GM21390 (cell line): ENCODE results near the gene MPPED2.

Experiments
- ATAC-seq: cut with Tn5 transposase; IDR thresholded peaks from one replicate; pipeline ENCODE4 v1.9.1; 2021; ENCODE audit not compliant: unreplicated experiment

The MPPED2 gene

GRCh38 chr11:30455025-30455424 is 131.1 kb downstream of the MPPED2 start:
- no peak for ATAC-seq

GRCh38 chr11:30454541-30454940 is 131.6 kb downstream of the MPPED2 start:
- ATAC-seq: no peak

DNA sequence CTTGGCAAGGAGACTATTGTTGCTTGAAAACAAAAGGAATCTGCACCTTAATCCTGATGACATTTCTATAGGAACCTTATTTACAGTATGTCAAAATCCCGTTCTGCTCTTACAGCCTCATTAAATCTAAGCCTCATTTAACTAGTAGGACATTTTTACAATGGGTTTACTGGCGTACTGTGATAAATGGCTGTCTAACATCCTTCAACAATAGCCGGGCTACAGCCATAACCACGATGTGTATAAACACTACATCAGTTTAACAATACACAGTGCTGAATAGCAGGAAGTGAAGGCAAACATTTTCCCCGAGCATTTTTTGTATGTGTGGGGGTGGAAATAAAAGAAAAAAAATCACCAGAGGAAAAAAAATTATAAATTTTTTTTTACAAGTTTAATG is 132.0 kb downstream of the MPPED2 start:
- no peak for ATAC-seq

GRCh38 chr11:30453705-30454104 is 132.4 kb downstream of the MPPED2 start:
- no peak for ATAC-seq

DNA sequence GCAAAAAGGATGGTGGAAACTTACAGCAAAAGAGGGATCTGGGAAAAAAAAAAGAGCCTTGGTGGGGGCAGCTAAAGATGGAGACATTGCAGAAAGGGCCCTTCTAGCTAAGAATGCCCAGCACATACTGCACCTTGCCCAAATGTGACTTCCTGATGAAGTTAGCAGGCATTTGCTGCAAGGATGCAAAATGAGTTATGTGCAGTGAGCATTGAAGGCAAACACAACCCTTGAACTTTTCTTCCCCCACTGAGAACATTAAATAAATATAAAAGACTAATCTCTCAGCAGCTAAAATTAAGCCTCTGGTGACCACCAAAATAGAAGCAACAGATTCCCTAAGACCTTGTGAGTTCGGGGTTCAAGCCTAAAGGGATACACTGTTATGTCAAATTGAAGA is 133.3 kb downstream of the MPPED2 start:
- no peak for ATAC-seq

- ATAC-seq: no peak
Measured at GRCh38 chr11:30452114-30452513, 134.0 kb downstream of the MPPED2 start.

- no peak for ATAC-seq
Measured at GRCh38 chr11:30451626-30452025, 134.5 kb downstream of the MPPED2 start.

GRCh38 chr11:30451167-30451566 is 135.0 kb downstream of the MPPED2 start:
- no peak for ATAC-seq

DNA sequence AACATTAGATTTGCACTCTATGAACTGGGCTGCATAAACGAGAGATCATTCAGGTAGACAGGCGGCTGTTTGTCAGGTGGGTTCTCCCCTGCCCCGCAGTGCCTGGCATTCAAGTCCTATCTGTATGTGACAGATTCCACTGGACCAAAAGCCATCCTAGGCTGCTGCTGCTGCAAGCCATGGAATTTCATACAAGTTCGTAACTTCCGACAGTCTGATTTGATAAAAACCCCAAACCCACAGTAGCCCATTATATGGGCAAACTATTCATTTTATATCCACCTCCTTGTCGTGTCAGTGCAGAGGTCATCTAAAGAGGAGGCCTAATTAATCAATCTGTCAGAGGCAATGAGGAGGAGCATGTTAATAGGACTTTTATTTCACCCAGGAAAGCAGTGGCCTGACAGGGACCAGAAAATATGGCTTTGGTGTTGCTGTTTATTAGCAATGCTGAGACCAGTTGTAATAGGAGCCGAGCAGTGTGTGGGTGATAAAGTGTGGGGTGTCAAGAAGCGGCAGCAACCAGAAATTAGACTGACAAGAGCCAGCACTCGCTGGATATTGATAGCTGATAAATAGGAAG is 139.0 kb downstream of the MPPED2 start:
- no peak for ATAC-seq

DNA sequence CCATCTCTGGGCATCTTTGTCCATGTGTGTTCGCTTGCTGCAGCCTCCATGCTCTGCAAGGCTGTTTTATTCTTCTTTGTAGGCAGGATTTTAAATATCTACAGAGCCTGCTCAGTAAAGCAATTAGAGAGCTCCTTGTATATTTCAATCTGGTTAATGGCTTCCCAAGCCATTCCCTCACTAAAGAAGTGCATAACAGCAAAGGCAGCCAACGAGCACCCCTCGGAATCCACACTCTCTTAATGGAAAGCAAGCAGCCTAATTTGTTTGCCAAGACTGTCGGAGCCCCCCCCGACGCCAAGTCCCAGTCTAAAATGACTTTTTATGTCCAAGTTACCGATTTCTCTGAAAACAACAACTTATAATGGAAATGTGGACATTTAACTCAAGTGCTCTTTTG is 139.6 kb downstream of the MPPED2 start:
- no peak for ATAC-seq

DNA sequence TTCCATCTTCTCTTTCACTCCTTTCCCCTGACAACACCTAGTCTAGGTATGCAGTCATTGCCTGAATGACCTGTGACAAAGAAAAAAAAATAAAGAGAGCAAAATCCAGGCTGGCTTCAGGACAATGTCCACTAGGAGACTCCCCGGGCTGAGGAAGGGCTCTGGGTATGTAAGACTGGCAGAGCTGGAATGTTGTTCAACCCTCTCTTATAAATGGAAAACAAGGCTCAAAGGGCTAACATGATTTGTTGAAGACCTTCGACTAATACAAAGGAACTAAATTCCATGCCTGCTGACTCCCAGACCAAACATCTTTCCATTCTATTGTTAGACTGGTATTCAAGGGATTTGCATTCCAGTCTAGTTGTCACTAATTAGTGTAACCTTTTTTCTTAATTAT is 141.1 kb downstream of the MPPED2 start:
- ATAC-seq: no peak

GRCh38 chr11:30440510-30440909 is 145.6 kb downstream of the MPPED2 start:
- no peak for ATAC-seq

DNA sequence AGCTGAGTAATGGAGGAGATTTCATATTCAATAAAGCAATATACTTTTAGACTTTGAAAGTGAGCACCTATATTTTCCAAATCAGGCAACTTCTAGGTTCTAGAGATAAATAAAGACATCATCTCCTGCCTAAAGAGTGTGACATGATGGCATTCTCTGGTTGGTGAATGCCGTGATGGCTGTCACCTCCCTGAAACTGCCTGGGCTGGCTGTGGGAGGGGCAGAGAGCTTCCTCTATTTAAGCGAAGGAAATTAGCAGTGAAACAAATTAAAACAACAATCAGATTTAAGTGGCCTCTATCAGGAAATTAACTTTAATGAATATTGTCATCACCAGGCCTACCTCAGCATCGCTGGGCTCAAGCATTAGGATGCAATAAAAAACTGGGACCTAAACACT is 149.4 kb downstream of the MPPED2 start:
- ATAC-seq: no peak

- no peak for ATAC-seq
Measured at GRCh38 chr11:30435488-30435887, 150.7 kb downstream of the MPPED2 start.

DNA sequence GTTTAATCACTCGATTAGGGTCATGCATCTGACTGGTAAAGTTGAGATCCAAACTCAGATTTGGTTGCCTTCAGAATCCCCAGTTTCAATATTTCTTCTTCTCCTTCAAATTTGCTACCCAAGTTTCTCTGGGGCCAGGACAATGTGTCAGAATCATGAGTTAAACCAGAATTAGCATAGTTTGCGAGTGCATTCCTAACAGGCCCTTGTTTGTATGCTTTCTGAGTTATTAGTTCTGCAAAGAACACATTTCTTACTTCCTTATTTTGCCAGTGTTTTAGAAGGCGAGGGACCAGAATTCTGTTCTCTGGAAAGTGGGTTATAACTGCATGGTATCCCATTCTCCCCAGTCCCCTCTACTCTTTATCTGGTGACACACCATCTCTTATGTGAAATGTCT is 151.3 kb downstream of the MPPED2 start:
- ATAC-seq: no peak

DNA sequence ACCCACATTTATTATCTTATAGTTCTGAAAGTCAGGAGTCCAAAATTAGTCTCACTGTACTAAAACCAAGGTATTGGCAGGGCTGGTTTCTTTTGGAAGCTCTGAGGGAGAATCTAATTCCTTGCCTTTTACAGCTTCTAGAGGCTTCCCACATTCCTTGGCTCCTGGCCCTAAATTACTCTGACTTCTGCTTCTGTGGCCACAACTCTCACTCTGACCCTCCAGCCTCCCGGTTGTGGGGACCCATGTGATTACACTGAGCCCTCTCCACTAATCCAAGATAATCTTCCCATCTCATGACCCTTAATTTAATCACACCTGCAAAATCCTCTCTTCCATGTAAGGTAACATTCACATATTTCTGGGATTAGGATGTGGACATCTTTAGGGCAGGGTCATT is 152.3 kb downstream of the MPPED2 start:
- no peak for ATAC-seq

DNA sequence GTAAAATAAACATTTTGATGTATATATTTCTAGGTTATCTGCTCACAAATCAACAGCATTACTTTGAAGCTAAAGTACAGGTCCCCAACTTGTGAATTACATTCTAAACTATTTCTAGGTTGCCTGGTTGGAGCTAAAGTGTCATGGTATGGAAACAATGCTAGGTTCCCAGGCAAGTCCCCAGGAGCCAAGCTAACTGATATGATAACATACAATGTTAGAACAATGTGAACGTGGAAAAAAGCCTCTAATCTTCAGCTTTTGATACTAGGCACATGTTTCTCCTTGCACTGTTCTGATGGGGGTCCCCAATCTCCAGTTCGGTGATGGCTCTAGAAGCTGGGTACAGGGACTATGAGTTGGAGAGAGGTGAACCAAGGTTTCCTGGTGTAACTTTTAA is 153.4 kb downstream of the MPPED2 start:
- ATAC-seq: no peak

GRCh38 chr11:30432178-30432577 is 154.0 kb downstream of the MPPED2 start:
- no peak for ATAC-seq

- ATAC-seq: no peak
Measured at GRCh38 chr11:30431127-30431814, 154.9 kb downstream of the MPPED2 start.

DNA sequence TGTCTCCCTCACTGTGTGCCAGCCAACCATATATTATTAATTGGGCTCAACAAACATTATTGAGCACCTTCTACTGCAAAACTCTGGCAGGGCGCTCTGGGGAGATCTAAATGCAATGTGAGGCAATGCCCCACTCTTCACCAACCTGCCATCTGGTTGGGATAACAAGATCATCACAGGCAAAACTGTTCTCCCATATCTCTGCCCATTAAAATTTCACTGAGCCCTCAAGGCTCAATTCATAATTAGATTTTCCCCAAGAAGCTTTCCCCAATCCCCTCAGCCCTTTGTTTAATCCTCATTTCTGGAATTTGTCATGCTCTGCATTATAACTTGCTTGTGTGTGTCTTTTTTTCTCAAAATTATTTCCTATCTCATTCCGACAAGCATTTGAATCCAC is 156.6 kb downstream of the MPPED2 start:
- ATAC-seq: no peak

DNA sequence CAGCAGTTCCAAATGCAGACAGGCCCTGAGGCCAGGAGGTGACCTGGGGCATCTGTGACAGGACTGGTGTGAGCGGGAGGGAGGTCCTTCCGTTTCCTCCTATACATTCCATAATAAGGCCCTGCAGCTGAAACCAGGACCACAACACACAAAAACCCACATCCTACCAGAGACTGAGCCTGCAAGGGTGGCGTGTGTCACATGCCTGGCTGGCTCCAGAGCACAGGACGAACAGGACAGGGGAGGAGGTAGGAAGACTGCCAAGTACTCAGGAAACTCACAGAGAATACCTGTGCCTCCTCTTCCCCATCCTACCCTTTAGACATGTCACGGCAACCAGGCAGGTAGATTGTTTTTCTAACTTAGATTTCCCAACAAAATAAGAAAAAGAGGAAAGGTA is 159.4 kb downstream of the MPPED2 start:
- no peak for ATAC-seq

DNA sequence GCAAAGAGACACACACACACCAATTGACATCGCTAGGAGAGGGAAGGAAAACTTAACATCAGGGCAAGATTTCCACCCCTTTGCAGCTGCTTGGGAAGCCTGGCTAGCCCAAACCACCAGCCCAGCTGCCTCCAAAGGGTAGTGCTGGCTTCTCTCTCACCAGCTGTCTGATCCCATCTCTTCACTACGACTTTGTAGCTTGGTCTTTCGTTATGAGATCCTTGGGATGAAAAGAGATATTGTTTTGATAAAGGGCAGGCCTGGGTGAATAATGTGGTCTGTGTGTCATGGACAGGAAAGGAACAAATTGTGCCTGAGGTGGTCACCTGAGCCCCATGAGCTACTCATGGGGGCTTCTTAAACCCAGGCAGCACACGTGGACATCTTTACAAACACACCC is 161.3 kb downstream of the MPPED2 start:
- ATAC-seq: no peak

GRCh38 chr11:30424321-30424720 is 161.8 kb downstream of the MPPED2 start:
- no peak for ATAC-seq
